Fibroblast of gingiva (primary cell): ENCODE measurements around the gene FNIP2.
"Not testable (repeated sequence)": the region's sequence is repeated elsewhere in the genome, so short reads cannot be mapped to it uniquely, and the experiment has no call there.

ENCODE experiments used
- DNase-seq: peaks from one replicate; pipeline ENCODE4 v3.0.0-alpha.2; 2011; ENCODE audit warnings: low read depth

FNIP2 gene

GRCh38 chr4:158913766-158914165 lies 144.9 kb downstream of the FNIP2 start:
- DNase-seq = peak; percentile 76

- DNase-seq = peak; percentile 84
These were observed 145.4 kb downstream of the FNIP2 start for GRCh38 chr4:158914218-158914617.

DNA sequence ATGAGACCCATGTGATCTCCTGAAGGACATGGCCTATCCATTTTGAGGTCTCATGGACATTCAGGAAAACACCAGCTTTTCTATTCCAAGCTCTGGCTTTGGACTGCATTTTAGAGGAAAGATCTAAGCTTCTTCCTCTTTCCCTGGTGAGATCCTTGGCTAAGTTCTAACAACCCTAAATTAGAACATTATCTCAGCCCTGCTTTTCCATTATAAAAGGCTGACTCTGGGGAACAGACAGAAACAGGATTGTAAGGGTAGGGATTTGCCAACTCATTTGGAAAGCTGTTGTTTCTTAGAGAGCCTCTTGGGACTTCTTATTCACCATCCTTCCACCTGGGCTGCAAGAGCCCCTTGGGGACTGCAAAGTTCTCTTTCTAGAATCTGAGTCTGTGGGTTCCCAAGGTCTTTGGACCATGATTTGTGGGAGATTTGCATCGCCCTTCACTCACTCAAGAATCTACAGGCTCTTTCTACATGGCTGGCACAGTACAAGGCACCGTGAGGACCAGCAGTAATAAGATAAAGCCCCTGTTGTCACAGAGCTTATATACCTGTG lies 146.9 kb downstream of the FNIP2 start:
- peak; percentile 24 for DNase-seq

GRCh38 chr4:158920452-158920996 lies 151.7 kb downstream of the FNIP2 start:
- DNase-seq = not testable (repeated sequence)

DNA sequence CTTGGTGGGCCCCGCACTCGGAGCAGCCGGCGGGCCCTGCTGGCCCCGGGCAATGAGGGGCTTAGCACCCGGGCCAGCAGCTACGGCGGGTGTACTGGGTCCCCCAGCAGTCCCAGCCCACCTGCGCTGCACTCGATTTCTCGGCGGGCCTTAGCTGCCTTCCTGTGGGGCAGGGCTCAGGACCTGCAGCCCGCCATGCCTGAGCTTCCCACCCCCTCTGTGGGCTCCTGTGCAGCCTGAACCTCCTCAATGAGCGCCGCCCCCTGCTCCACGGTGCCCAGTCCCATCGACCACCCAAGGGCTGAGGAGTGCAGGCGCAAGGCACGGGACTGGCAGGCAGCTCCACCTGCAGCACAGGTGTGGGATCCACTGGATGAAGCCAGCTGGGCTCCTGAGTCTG lies 158.9 kb downstream of the FNIP2 start:
- not testable (repeated sequence) for DNase-seq

GRCh38 chr4:158929939-158930638 lies 161.3 kb downstream of the FNIP2 start:
- no peak for DNase-seq

- DNase-seq = no peak
These were observed 161.8 kb downstream of the FNIP2 start for GRCh38 chr4:158930639-158930972.

- DNase-seq = no peak
These were observed 164.4 kb downstream of the FNIP2 start for GRCh38 chr4:158933236-158933635.

- DNase-seq = no peak
These were observed 166.3 kb downstream of the FNIP2 start for GRCh38 chr4:158934996-158935669.

DNA sequence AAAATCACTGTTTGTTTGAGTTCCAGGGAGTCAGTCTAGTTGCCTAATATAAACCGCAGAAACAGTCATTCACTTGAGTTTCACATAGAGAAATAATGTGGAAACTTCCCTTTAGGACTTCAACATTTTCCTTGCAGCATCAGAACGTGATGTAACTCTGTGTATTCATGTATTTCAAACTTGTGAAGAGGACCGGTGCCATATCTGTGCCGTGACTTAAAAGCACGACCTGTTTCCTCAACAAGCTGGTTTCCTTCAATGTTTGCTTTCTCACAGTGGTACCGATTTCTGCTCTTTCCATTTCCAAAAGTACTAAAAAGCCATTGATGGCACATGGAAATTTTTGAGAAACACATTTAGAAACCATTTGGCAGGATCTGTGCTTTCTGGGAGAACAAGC lies 167.4 kb downstream of the FNIP2 start:
- peak; percentile 76 for DNase-seq

DNA sequence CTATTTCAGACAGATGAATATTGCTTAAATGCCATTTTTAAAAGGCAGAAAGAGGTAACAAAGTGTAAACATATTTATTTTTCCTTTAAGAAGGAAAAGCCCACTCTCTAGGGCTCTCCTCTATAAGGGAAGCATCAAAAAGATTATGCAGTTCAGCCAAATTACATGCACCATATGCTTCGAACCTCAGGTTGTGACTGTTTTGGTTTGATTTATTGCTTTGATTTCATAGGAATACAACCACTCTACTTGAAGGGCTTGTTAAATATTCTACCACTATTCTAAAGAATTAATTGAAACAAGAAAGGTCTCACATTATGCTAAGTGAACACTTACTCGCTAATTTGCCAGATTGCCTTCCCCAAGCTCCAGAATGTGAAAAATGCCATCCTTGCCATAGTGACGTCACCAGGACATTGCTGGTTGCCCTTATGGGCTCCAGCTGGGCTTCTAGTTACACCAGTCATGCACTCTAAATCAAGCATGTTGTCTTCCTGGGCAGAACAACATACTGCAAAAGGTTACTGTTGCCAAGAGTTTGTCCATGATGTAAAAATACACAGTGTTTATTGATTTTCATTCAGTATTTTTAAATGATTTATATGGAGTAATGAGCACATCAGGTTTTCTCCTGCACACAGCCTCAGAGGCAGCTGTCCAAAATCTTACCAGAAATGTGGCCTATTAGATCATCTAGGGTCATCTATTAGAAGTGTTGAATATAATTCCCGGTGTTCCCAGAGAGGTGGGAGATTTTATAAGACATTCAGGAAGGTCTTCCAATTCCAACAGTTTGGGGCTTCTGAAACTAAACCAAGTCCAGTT lies 169.6 kb downstream of the FNIP2 start:
- peak; percentile 91 for DNase-seq

DNA sequence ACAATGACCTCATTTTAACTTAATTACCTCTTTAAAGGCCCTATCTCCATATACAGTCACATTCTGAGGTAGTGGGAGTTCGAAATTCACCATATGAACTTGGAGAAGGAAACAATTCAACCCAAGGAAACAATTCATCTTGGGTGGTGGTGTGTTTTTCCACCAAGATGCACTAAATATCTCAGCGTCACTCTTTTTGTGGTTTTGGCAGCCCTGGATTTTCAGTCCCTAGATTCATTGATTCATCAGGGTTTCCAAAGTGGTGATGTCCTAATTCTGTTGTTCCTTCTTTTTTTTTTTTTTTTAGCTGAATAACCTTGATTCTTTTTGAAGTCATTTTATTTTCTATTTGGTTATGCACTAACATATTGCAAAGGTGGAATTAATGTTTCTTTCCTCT lies 171.4 kb downstream of the FNIP2 start:
- DNase-seq = no peak

DNA sequence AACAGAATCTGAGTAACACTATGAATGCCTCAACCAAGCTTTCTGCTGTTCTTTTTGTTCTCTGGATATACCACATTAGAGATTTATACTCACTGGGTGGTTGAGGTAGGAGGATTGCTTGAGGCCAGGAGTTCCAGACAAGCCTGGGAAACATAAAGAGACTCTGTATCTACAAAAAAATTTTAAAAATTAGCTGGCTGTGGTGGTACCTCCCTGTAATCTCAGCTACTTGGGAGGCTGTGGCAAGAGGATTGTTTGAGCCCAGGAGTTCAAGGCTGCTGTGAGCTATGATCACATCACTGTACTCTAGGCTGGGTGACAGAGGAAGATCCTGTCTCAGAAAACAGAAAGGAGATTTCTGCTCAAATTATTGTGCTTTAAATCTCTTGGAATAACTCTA lies 172.5 kb downstream of the FNIP2 start:
- no peak for DNase-seq

DNA sequence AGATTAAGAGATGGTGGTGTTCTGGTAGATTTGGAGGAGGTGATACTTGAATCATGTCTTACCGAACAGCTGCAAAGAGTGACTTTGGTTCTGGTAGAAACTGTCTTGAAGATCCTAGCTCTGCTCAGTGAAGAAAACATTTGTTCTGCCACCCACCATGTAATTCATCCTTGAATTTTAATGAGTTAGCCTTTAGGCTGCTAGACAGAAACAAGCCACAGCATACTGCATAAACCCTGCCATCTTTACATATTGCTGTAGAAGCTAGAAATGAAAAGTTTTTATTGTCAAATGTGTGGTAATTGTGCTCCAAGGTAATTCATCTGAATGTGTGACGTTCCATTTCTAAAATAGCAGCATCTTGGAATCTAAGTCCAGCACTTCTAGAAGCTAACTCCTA lies 173.1 kb downstream of the FNIP2 start:
- no peak for DNase-seq

DNA sequence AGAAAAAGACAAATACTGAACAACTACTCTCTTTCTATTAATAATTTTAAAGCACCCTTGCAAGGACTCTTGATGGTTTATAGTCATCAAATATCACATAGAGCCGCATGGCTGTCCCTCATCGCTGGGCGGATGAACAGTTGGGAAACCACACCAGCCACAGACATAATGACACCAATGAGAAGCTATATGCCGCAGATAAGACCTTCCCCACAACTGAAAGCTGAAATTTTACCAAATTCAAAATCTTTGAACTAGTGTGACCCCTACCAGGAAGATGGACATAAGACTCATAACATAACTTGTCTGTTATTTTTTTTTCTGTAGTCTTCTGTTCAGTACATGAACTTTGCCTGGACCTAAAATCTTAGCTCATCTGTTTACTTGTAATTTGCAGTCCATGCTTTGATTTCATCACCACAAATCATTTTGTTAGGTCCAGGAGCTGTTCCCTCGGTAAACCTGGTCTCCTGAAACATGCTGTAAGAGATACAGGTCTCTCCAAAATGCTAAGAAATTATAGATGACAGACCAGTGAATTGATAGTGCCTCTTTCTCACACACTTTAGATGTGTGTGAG lies 176.8 kb downstream of the FNIP2 start:
- no peak for DNase-seq

DNA sequence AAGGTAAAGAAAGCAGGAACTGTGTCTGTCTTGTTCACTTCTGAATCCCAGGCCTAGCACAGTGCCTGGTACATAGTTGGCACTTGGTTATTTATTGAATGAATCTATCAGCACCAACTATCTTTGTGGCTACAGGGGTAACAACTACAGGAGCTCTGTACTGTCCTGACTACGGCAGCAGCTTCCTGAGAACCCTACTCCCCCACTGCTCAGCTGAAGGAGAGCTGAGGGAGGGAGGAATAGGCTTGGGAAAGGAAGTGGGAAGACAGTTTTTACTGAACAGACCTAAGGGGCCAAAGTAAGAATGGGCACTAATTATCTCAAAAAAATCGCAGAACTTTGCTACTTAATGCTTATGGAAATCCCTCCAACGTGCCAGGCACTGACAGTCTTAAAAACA lies 178.0 kb downstream of the FNIP2 start:
- DNase-seq = no peak

DNA sequence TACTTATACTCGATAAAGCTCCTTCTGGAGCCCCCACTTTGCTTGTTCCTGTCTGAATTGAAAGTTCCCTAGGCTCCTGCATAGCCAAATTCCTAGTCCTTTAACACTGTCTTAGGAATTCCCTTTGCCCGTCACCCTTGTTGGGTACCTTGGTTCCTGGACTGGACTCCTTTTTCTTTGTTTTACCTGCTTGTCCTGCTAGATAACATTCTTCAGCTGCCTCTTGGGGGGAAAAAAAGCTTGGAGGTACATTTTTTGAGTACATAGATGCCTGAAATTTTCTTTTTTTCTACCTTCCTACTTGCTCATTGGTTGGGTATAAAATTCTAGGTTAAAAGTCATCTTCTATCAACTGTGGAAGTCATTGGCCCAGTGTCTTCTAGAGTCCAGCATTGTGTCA lies 179.2 kb downstream of the FNIP2 start:
- no peak for DNase-seq

DNA sequence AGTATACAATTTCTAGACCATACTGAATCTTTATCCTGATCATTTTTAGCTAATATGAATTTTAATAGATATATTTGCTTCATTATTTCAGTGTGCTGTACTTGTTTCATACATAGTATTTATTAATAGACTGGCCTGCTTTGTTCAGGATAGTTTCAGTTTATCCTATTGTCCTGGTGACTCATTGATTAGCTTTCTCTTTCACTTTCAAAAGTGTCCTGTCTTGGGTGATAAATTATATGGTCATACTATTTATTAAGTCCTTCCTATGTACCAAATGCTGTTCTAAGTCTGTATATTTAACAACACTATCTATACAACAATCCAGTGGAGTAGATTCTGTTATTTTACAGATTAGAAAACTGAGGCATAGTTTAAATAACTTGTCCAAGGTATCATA lies 180.3 kb downstream of the FNIP2 start:
- DNase-seq = peak; percentile 13

GRCh38 chr4:158952221-158952774 lies 183.5 kb downstream of the FNIP2 start:
- not testable (repeated sequence) for DNase-seq

DNA sequence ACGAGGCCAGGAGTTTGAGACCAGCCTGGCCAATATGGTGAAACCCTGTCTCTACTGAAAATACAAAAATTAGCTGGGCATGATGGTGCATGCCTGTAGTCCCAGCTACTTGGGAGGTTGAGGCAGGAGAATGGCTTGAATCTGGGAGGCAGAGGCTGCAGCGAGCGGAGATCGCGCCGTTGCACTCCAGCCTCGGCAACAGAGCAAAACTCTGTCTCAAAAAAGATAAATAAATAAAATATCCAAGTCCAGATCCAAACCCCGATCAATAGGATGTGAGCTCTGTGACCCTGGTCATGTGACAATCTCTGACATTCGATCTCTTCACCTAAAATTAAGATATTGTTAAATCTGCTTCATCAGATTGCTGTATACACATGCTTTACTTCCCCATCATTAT lies 187.5 kb downstream of the FNIP2 start:
- not testable (repeated sequence) for DNase-seq

DNA sequence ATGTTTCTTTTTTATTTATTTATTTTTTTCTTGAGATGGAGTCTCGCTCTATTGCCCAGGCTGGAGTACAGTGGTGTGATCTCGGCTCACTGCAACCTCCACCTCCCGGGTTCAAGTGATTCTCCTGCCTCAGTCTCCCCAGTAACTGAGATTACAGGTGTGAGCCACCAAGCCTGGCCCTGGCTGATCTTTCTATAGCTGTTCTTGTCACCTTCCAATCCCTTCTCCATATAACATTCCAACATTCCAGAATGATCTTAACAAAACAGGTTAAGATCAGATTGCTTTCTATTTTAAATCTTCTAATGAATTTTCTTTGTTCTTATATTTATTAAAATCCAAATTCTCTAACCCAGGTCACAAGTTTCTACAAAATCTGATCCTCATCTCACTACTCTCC lies 188.1 kb downstream of the FNIP2 start:
- not testable (repeated sequence) for DNase-seq
